ENCODE measurements around the gene DKK2. TPM values are rescaled to one million over a fixed set of nuclear protein-coding genes. Genes with fewer than 3 reads are reported as not detected.

DKK2 gene
- total RNA-seq, 4 donors from 2014 or later, result 0.55 to 1.3 TPM; not detected in 2

DNA sequence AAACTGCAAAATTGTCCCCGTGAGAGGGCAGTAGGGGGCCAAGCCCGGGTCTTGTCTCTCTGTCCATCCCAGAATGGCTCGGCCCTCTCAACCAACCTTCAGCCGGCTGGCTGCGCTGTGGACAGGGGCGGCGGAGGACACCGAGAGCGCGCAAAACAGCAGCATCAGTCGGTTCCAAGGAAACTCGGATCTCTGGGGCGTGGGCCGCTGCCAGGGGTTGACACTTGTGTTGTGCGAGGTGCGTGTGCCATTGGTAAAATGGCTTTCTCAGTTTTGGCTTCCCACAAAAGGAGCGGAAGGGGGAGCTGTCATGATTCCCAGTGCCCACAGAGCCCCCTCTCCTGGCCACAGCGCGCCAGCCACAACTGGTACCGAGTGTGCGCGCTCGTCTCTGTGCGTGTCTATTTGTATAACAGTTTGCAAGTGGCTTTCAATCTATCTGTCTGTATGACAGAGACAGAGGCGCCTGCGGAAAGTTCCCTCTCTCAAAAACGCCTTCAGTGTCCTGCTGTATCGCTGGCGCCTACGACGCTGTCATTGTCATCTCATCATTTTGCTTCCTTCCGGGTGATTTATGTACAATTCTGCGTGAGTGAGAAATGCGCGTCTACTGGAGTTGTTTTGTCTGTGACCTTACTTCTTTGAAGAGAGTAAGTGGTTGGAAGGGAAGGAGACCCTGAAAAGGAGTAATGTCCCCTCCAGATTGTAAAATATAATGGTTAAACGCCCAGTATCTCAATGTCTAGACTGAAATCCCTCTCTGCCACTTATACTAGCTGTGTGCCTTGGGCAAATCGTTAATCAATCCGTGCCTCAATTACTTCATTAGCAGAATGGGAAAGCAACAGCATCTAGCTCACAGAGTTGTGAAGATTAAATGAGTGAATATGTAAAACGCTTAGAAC is 1.8 kb downstream of the DKK2 start:
- Histone ChIP-seq H3K27ac (peak overlapping the region in 1 of 4 donors; percentile 26), H3K27me3 (peaks cover 75% of the 10 kb centered on the region), H3K9me3 (no peaks in the 10 kb centered on the region), H3K4me1 (peaks cover 0 to 24% (median 15%) of the 10 kb centered on the region in 4 donors), H3K4me3 (peak overlapping the region in 2 of 4 donors; percentile 4 to 29), H3K36me3 (no peaks in the 10 kb centered on the region)
- TF ChIP-seq, protein P1, sequence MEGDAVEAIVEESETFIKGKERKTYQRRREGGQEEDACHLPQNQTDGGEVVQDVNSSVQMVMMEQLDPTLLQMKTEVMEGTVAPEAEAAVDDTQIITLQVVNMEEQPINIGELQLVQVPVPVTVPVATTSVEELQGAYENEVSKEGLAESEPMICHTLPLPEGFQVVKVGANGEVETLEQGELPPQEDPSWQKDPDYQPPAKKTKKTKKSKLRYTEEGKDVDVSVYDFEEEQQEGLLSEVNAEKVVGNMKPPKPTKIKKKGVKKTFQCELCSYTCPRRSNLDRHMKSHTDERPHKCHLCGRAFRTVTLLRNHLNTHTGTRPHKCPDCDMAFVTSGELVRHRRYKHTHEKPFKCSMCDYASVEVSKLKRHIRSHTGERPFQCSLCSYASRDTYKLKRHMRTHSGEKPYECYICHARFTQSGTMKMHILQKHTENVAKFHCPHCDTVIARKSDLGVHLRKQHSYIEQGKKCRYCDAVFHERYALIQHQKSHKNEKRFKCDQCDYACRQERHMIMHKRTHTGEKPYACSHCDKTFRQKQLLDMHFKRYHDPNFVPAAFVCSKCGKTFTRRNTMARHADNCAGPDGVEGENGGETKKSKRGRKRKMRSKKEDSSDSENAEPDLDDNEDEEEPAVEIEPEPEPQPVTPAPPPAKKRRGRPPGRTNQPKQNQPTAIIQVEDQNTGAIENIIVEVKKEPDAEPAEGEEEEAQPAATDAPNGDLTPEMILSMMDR (IDR thresholded peaks at IDR 0.05), result no peak
- TF ChIP-seq POLR2A (IDR thresholded peaks at IDR 0.05) (no peak), POLR2AphosphoS5 (IDR thresholded peaks at IDR 0.05) (no peak), EP300 (IDR thresholded peaks at IDR 0.05; ENCODE audit: low read depth) (no peak)
- 10% methylated on average over 8 to 39 of the region's 39 CpGs for WGBS, 2 donors (ENCODE audit: low coverage in 1 of 2)
- peak; percentile 7 for DNase-seq
- in situ Hi-C loops (cut with MboI; ENCODE audit: low pct_ligation_motif_present in 1 of 4, low pct_unique_long_range_greater_than_20kb in 1 of 4, low sequenced_read_pairs in 3 of 4), result loop anchor here in 1 of 4 donors (25.0 kb wide), 1 partner anchor 628 kb away; no protein-coding TSS in a partner anchor
- intact Hi-C loops (cut with DNase I; ENCODE audit: low total_unique reads), result loop anchor here (10.0 kb wide), 1 partner anchor 150 kb away; no protein-coding TSS in a partner anchor

DNA sequence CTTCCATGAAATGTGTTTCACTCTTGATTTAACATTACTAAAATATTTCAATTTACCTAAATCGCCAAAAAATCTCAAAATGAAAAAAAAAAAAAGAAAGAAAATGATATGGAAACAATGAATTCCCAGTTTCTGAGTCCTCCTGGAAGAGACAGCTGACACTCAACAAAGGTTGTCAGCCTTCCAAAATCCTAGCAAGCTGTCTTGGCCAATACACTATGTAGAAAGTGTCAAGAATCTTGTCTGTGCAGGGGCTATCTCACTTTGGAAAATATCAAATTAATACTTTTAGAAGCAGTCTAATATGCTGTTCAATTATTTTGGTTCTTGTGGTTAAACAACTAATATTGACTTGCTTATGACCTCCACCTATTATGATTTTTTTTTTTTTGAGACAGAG is 8.7 kb downstream of the DKK2 start:
- Histone ChIP-seq H3K27ac (no peak overlapping the region), H3K4me1 (no peaks in the 10 kb centered on the region), H3K4me3 (no peak overlapping the region), H3K27me3 (peaks cover 5% of the 10 kb centered on the region), H3K36me3 (no peaks in the 10 kb centered on the region), H3K9me3 (no peaks in the 10 kb centered on the region)
- in situ Hi-C loops (cut with MboI; ENCODE audit: low pct_ligation_motif_present in 1 of 4, low pct_unique_long_range_greater_than_20kb in 1 of 4, low sequenced_read_pairs in 3 of 4), result loop anchor here in 1 of 4 donors (25.0 kb wide), 1 partner anchor 635 kb away; no protein-coding TSS in a partner anchor
- intact Hi-C loops (cut with DNase I; ENCODE audit: low total_unique reads), result no loop called here
- TF ChIP-seq POLR2A (IDR thresholded peaks at IDR 0.05) (no peak), EP300 (IDR thresholded peaks at IDR 0.05; ENCODE audit: low read depth) (no peak), POLR2AphosphoS5 (IDR thresholded peaks at IDR 0.05) (no peak)
- TF ChIP-seq, protein P1 (IDR thresholded peaks at IDR 0.05), result no peak
- 79% methylated on average over 1 of the region's 1 CpG; no CpG with 5 or more reads in 1 of the 2 donors for WGBS, 2 donors (ENCODE audit: low coverage in 1 of 2)
- no peak for DNase-seq

DNA sequence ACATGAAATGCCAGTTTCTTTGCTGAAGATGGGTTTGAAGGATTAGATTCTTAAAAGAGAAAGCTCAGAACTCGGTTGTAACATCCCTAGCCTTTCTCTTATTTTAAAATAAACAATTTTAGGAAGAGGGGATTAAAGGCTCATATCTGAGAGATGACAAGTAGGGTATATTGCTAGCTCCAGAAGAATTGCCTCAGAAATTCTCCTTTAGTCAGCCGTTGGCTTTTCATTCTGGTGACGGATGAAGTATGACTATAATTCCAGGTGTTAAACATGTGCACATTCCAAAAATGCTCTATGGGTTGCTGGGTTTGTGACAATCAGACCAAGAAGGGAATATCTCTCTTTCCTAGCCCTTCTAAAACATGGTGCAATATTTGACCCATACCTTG is 17.8 kb downstream of the DKK2 start:
- in situ Hi-C loops (cut with MboI; ENCODE audit: low pct_ligation_motif_present in 1 of 4, low pct_unique_long_range_greater_than_20kb in 1 of 4, low sequenced_read_pairs in 3 of 4) (no loop called here), intact Hi-C loops (cut with DNase I; ENCODE audit: low total_unique reads) (no loop called here)
- WGBS, 2 donors (ENCODE audit: low coverage in 1 of 2), result 59 to 84% methylated on average over 2 to 3 of the region's 3 CpGs
- Histone ChIP-seq H3K27me3 (no peaks in the 10 kb centered on the region), H3K36me3 (no peaks in the 10 kb centered on the region), H3K4me3 (no peak overlapping the region), H3K9me3 (no peaks in the 10 kb centered on the region), H3K27ac (no peak overlapping the region), H3K4me1 (no peaks in the 10 kb centered on the region)
- TF ChIP-seq POLR2A (IDR thresholded peaks at IDR 0.05), result no peak
- no peak for TF ChIP-seq EP300 (IDR thresholded peaks at IDR 0.05; ENCODE audit: low read depth)
- no peak for TF ChIP-seq POLR2AphosphoS5 (IDR thresholded peaks at IDR 0.05)
- TF ChIP-seq, protein P1 (IDR thresholded peaks at IDR 0.05), result no peak
- DNase-seq, result no peak

GRCh38 chr4:107017443-107018343 is 18.4 kb downstream of the DKK2 start:
- in situ Hi-C loops (cut with MboI; ENCODE audit: low pct_ligation_motif_present in 1 of 4, low pct_unique_long_range_greater_than_20kb in 1 of 4, low sequenced_read_pairs in 3 of 4), result no loop called here
- WGBS, 2 donors (ENCODE audit: low coverage in 1 of 2), result 57 to 64% methylated on average over 5 to 7 of the region's 7 CpGs

More at GRCh38 chr4:107017443-107018343, 18.4 kb downstream of the DKK2 start:
- Histone ChIP-seq H3K9me3 (no peaks in the 10 kb centered on the region), H3K4me3 (no peak overlapping the region), H3K4me1 (no peaks in the 10 kb centered on the region), H3K27me3 (no peaks in the 10 kb centered on the region), H3K27ac (no peak overlapping the region), H3K36me3 (no peaks in the 10 kb centered on the region)
- intact Hi-C loops (cut with DNase I; ENCODE audit: low total_unique reads), result no loop called here
- DNase-seq, result no peak
- TF ChIP-seq POLR2A (IDR thresholded peaks at IDR 0.05) (no peak), POLR2AphosphoS5 (IDR thresholded peaks at IDR 0.05) (no peak), EP300 (IDR thresholded peaks at IDR 0.05; ENCODE audit: low read depth) (no peak)
- TF ChIP-seq, protein P1 (IDR thresholded peaks at IDR 0.05), result no peak
